DOHH2 (cell line): Measurements from ENCODE around the gene PRTN3.

Experiments used
- H3F3A ChIP-seq: fragments of 200-600 bp; sonication (generic), shearing (Covaris generic); 2 replicates; pipeline ENCODE4 v1.6.0; 2016; ENCODE audit warnings: antibody characterized with exemption, mild to moderate bottlenecking; ENCODE audit not compliant: control insufficient read depth, insufficient read depth
- H3K27ac ChIP-seq: fragments of 200-600 bp; sonication (generic); 2 replicates; pipeline ENCODE4 v1.5.1; 2014; ENCODE audit warnings: low read depth, mild to moderate bottlenecking, low read length, moderate library complexity
- H3K27me3 ChIP-seq: fragments of 200-600 bp; sonication (generic); 2 replicates; pipeline ENCODE4 v1.6.1; 2014; ENCODE audit warnings: mild to moderate bottlenecking, low read length, mixed read lengths; ENCODE audit not compliant: control insufficient read depth
- H3K36me3 ChIP-seq: fragments of 200-600 bp; sonication (generic); 2 replicates; pipeline ENCODE4 v1.6.1; 2014; ENCODE audit warnings: mild to moderate bottlenecking, low read length, moderate library complexity, mixed read lengths; ENCODE audit not compliant: control insufficient read depth
- H3K4me1 ChIP-seq: fragments of 200-600 bp; sonication (generic); 2 replicates; pipeline ENCODE4 v1.6.1; 2014; ENCODE audit warnings: mild to moderate bottlenecking, low read length, mixed read lengths; ENCODE audit not compliant: control insufficient read depth
- H3K4me2 ChIP-seq: fragments of 200-600 bp; sonication (generic); 2 replicates; pipeline ENCODE4 v1.6.0; 2014; ENCODE audit warnings: mild to moderate bottlenecking, low read length, moderate library complexity
- H3K4me3 ChIP-seq: fragments of 200-600 bp; sonication (generic); 2 replicates; pipeline ENCODE4 v1.5.1; 2014; ENCODE audit warnings: mild to moderate bottlenecking, low read length, mixed read lengths
- H3K79me2 ChIP-seq: fragments of 200-600 bp; sonication (generic); 2 replicates; pipeline ENCODE4 v1.6.1; 2014; ENCODE audit warnings: mild to moderate bottlenecking, low read length, mixed read lengths; ENCODE audit not compliant: control insufficient read depth
- H3K9me2 ChIP-seq: fragments of 200-600 bp; sonication (generic); replicated peaks from 2 replicates; pipeline ENCODE4 v1.6.1; 2014; ENCODE audit warnings: mild to moderate bottlenecking, low read length, mixed read lengths; ENCODE audit not compliant: control insufficient read depth
- H3K9me3 ChIP-seq: fragments of 200-600 bp; sonication (generic); 2 replicates; pipeline ENCODE4 v1.6.1; 2014; ENCODE audit warnings: antibody characterized with exemption, low read length, mixed read lengths; ENCODE audit not compliant: control insufficient read depth, insufficient read depth
- H4K20me1 ChIP-seq: fragments of 200-600 bp; sonication (generic); 2 replicates; pipeline ENCODE4 v1.6.0; 2014; ENCODE audit warnings: low read depth, mild to moderate bottlenecking, antibody characterized with exemption, low read length, moderate library complexity; ENCODE audit not compliant: control insufficient read depth, insufficient read depth
- CTCF ChIP-seq: fragments of 200-600 bp; sonication (generic); IDR thresholded peaks from one replicate; pipeline ENCODE4 v1.5.1; 2014; ENCODE audit warnings: antibody characterized with exemption, mild to moderate bottlenecking, low read depth, low read length; ENCODE audit not compliant: poor library complexity, severe bottlenecking
- EZH2phosphoT487 ChIP-seq: fragments of 200-600 bp; sonication (generic); IDR thresholded peaks from 2 replicates; pipeline ENCODE4 v1.6.1; 2017; ENCODE audit warnings: borderline replicate concordance, mild to moderate bottlenecking, antibody characterized with exemption, low read length, moderate library complexity, mixed read lengths

Gene PRTN3

GRCh38 chr19:795691-796581 is 44.9 kb upstream of the PRTN3 start:
- H3K4me1 ChIP-seq: peaks cover 25% of the 10 kb centered on the region
- H3K36me3 ChIP-seq: peaks cover 30% of the 10 kb centered on the region
- peaks cover 28% of the 10 kb centered on the region for H4K20me1 ChIP-seq
- TF ChIP-seq EZH2phosphoT487: no peak
- TF ChIP-seq CTCF: no peak
- no peak overlapping the region for H3K27ac ChIP-seq
- peak overlapping the region; percentile 95 for H3K4me3 ChIP-seq
- peak overlapping the region; percentile 89 for H3K4me2 ChIP-seq
- no peaks in the 10 kb centered on the region for H3F3A ChIP-seq
- no peaks in the 10 kb centered on the region for H3K9me3 ChIP-seq
- H3K79me2 ChIP-seq: peaks cover 44% of the 10 kb centered on the region
- no peaks in the 10 kb centered on the region for H3K27me3 ChIP-seq
- no peaks in the 10 kb centered on the region for H3K9me2 ChIP-seq

- TF ChIP-seq CTCF (no peak), EZH2phosphoT487 (no peak)
- H3K79me2 ChIP-seq: peaks cover 54% of the 10 kb centered on the region
Measured at GRCh38 chr19:796692-797527, 43.9 kb upstream of the PRTN3 start, which contains the start of gene PTBP1. TSS of gene PTBP1 (plus strand) at chr19:797452. CDS start at chr19:797498, 46 bp downstream.

DNA sequence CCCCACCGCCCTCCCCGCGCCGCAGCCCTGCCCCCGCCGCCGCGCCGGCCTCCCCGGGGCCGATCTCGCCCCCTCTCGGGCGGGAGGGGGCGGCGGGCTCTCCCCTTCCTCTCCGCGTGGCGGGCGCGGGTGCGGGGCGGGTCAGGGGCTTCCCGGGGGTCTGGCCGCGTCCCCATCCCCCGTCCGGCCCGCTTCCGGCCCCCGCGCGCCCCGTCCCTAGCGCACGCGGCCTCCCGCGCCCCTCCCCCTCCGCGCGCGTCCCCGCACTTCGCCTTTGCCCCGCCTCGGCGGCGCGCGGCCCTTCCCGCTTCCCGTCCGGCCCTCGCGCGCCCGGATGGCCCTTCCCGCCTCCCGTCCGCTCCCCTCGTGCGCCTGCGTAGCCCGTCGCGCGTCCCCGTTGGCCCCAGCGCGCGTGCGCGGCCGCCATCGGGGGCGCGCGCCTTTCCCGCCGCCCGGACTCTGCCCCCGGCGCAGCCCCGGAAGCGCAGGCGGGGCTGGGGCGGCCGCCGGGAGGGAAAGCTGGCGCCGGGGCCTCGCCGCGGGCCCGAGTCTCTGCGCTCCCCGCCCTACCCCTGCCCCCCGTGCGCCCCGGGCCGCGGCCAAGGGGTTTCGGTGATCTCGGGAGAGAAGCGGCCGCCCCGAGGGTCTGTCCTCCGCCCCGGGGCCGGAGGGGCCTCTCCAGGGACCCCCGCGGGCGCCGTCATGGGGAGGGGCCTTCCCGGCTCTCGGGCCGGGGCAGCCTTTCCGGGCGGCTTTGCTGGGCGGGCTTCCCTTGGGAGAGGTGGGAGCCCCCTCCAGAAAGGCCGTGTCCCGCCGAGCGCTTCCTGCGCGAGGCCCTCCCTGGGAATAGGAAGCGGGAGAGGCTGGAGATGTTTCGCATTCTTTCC is 43.0 kb upstream of the PRTN3 start:
- Histone ChIP-seq H3K79me2 (peaks cover 62% of the 10 kb centered on the region), H4K20me1 (peaks cover 45% of the 10 kb centered on the region), H3K27ac (peak overlapping the region; percentile 71), H3F3A (no peaks in the 10 kb centered on the region), H3K4me1 (peaks cover 25% of the 10 kb centered on the region), H3K4me2 (peak overlapping the region; percentile 86), H3K36me3 (peaks cover 49% of the 10 kb centered on the region), H3K4me3 (peak overlapping the region; percentile 83), H3K27me3 (no peaks in the 10 kb centered on the region), H3K9me2 (no peaks in the 10 kb centered on the region), H3K9me3 (no peaks in the 10 kb centered on the region)
- TF ChIP-seq CTCF (no peak), EZH2phosphoT487 (no peak)

More at GRCh38 chr19:796692-797527, 43.9 kb upstream of the PRTN3 start, which contains the start of gene PTBP1:
- H3K36me3 ChIP-seq: peaks cover 40% of the 10 kb centered on the region
- H3K4me3 ChIP-seq: peak within 1 kb of the TSS; percentile 95
- H4K20me1 ChIP-seq: peaks cover 38% of the 10 kb centered on the region
- H3K4me1 ChIP-seq: peaks cover 25% of the 10 kb centered on the region
- no peaks in the 10 kb centered on the region for H3K27me3 ChIP-seq
- peak within 1 kb of the TSS; percentile 89 for H3K4me2 ChIP-seq
- no peaks in the 10 kb centered on the region for H3F3A ChIP-seq
- H3K9me3 ChIP-seq: no peaks in the 10 kb centered on the region
- peak within 1 kb of the TSS; percentile 71 for H3K27ac ChIP-seq
- no peaks in the 10 kb centered on the region for H3K9me2 ChIP-seq
